ENCODE results near the gene CNPY1. TPM values are rescaled to one million over a fixed set of nuclear protein-coding genes. Genes with fewer than 3 reads are reported as not detected.

CNPY1 gene
- total and polyA plus RNA-seq, 12 donors: not detected

DNA sequence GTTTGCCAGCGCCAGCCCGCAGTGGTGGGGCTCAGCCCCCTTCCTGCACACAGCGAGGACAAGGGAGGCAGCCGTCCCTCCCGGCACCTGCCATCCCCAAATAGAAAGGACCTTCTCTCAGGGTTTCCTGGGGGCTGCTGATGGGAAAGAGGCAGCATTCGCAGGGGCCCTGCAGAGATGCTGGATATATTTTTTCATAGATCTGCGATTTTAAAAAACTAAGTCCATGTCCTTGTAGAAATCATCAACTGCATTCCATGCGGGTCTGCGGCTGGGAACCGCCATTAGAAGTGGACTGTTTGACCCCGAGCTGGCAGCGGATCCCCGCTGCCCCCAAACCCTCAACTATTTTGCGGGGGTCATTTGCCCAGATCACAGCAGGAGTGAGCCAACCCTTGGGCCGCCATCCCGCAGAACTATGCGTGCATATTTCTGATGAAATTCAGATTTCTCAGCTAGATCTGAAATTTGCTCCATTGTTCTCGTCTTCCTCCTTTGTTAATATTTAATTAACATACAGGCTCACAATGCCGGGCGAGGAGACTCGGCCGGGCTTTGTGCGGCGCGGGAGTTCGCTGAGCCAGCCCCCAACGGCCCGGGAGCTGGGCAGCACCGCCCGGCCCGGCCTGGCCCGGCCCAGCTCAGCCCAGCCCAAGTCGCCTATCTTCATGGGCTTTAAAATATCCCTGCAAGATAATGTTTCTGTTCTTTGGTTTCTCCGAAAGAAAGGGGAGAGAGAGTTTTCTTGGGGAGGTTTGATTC, 86.5 kb downstream of the CNPY1 start:
- Histone ChIP-seq H3K36me3 (replicated peaks in 1 of 2) (no peaks in the 10 kb centered on the region), H3K9me3 (replicated peaks in 1 of 3) (no peaks in the 10 kb centered on the region), H3K4me1 (replicated peaks in 1 of 2) (peaks cover 17 to 22% of the 10 kb centered on the region in 2 donors), H3K27ac (no peak overlapping the region), H3K27me3 (peaks cover 94% of the 10 kb centered on the region), H3K4me3 (no peak overlapping the region)
- WGBS, 4 donors: 9 to 15% (median 10%) methylated on average over 22 to 34 of the region's 34 CpGs
- no peak for TF ChIP-seq POLR2A (IDR thresholded peaks at IDR 0.05)
- intact Hi-C loops (cut with DNase I): no loop called here
- DNase-seq: no peak

DNA sequence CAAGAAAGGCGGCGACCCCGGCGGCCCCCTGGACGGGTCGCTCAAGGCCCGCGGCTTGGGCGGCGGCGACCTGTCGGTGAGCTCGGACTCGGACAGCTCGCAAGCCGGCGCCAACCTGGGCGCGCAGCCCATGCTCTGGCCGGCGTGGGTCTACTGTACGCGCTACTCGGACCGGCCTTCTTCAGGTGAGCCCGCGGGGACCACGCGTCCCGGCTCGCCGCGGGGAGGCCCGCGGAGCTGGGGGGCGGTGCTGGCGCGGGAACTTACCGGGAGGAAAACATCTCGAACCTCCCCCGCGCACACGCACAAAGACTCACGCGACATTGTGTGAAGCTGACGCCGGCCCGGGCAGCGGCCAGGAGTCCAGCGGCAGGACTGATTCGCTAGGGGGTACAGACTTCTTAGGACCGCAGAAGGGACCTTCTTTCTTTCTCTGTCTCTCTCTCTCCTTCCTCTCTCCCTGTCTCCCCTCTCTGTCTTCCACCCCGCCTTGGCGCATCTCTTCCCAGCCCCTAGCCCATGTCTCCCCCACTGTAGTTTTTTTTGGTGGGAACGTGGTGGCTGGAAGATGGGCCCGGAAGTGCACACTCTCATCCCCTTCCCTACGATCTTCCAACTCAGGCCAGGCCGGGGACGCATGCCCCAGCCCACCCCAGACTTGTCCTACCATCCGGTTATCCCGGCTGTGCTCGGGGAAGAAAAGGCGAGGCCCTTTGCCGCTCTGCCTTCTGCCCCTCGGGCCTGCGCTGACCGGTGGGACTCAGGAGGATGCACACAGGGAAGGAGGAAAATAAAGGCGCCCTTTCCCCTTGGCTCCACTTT, 87.3 kb downstream of the CNPY1 start:
- Histone ChIP-seq H3K4me1 (replicated peaks in 1 of 2) (peaks cover 21 to 22% of the 10 kb centered on the region in 2 donors), H3K27me3 (peaks cover 94% of the 10 kb centered on the region), H3K9me3 (replicated peaks in 1 of 3) (no peaks in the 10 kb centered on the region), H3K4me3 (peak overlapping the region in 1 of 4 donors; percentile 42), H3K36me3 (replicated peaks in 1 of 2) (no peaks in the 10 kb centered on the region), H3K27ac (no peak overlapping the region)
- intact Hi-C loops (cut with DNase I): no loop called here
- TF ChIP-seq, protein P1, sequence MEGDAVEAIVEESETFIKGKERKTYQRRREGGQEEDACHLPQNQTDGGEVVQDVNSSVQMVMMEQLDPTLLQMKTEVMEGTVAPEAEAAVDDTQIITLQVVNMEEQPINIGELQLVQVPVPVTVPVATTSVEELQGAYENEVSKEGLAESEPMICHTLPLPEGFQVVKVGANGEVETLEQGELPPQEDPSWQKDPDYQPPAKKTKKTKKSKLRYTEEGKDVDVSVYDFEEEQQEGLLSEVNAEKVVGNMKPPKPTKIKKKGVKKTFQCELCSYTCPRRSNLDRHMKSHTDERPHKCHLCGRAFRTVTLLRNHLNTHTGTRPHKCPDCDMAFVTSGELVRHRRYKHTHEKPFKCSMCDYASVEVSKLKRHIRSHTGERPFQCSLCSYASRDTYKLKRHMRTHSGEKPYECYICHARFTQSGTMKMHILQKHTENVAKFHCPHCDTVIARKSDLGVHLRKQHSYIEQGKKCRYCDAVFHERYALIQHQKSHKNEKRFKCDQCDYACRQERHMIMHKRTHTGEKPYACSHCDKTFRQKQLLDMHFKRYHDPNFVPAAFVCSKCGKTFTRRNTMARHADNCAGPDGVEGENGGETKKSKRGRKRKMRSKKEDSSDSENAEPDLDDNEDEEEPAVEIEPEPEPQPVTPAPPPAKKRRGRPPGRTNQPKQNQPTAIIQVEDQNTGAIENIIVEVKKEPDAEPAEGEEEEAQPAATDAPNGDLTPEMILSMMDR (IDR thresholded peaks at IDR 0.05): no peak
- TF ChIP-seq POLR2A (IDR thresholded peaks at IDR 0.05): no peak
- WGBS, 4 donors: 3 to 6% (median 4%) methylated on average over 21 to 68 of the region's 68 CpGs
- no peak for DNase-seq

DNA sequence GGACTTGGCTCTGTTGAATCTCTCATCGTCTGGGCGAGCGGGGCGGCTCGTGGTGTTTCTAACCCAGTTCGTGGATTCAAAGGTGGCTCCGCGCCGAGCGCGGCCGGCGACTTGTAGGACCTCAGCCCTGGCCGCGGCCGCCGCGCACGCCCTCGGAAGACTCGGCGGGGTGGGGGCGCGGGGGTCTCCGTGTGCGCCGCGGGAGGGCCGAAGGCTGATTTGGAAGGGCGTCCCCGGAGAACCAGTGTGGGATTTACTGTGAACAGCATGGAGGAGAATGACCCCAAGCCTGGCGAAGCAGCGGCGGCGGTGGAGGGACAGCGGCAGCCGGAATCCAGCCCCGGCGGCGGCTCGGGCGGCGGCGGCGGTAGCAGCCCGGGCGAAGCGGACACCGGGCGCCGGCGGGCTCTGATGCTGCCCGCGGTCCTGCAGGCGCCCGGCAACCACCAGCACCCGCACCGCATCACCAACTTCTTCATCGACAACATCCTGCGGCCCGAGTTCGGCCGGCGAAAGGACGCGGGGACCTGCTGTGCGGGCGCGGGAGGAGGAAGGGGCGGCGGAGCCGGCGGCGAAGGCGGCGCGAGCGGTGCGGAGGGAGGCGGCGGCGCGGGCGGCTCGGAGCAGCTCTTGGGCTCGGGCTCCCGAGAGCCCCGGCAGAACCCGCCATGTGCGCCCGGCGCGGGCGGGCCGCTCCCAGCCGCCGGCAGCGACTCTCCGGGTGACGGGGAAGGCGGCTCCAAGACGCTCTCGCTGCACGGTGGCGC, 88.1 kb downstream of the CNPY1 start, which contains the start of gene EN2:
EN2 (plus strand) TSS at position 19 of the 767 bp plus-strand sequence; CDS start at position 268, 249 bp downstream.
- DNase-seq: peak in 1 of 7 donors; percentile 55
- H3K4me1 ChIP-seq (replicated peaks in 1 of 2): peaks cover 21 to 22% of the 10 kb centered on the region in 2 donors
- H3K36me3 ChIP-seq (replicated peaks in 1 of 2): no peaks in the 10 kb centered on the region
- intact Hi-C loops (cut with DNase I): no loop called here
- peak within 1 kb of the TSS in 1 of 4 donors; percentile 76 for H3K4me3 ChIP-seq
- no peak for TF ChIP-seq POLR2A (IDR thresholded peaks at IDR 0.05)
- TF ChIP-seq, protein P1 (IDR thresholded peaks at IDR 0.05): no peak
- peaks cover 94% of the 10 kb centered on the region for H3K27me3 ChIP-seq
- WGBS, 4 donors: 1 to 2% (median 1%) methylated on average over 19 to 105 of the region's 105 CpGs; no CpG with 5 or more reads in 1 of the 4 donors
- no peak within 1 kb of the TSS for H3K27ac ChIP-seq
- no peaks in the 10 kb centered on the region for H3K9me3 ChIP-seq (replicated peaks in 1 of 3)

DNA sequence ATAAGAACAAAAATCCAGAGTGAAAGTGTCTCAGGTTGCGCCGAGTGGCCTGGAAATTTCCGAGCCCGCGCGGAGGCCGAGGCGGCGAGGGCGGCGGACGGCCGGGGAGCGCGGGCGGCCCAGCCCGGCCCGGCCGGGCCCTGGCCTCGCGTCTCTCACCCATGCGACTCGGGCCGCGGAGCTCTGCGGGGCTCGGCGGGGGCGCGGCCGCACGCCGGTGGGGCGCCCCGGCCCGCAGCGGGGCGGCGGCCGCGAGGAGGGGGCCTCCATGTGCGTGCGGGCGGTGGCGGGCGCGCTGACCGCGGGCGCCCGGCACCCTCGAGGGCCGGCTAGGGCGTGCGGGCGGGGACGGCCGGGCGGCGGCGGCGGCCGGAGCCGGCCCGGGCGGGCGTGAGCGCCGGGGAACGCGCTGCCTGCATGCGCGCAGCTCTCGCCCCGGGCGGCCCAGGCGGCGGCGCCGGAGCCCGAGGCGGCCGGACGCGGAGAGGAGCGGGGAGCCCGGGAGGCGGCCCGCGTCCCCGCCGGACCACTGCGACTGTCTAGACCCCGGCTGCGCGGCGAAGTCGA, 88.7 kb downstream of the CNPY1 start:
- Histone ChIP-seq H3K9me3 (replicated peaks in 1 of 3) (no peaks in the 10 kb centered on the region), H3K36me3 (replicated peaks in 1 of 2) (no peaks in the 10 kb centered on the region), H3K4me3 (peak overlapping the region in 1 of 4 donors; percentile 76), H3K27ac (no peak overlapping the region), H3K27me3 (peaks cover 94% of the 10 kb centered on the region), H3K4me1 (replicated peaks in 1 of 2) (peaks cover 21 to 22% of the 10 kb centered on the region in 2 donors)
- no peak for DNase-seq
- intact Hi-C loops (cut with DNase I): no loop called here
- 2 to 12% (median 4%) methylated on average over 10 to 97 of the region's 98 CpGs; no CpG with 5 or more reads in 1 of the 4 donors for WGBS, 4 donors
- TF ChIP-seq, protein P1 (IDR thresholded peaks at IDR 0.05): no peak
- TF ChIP-seq POLR2A (IDR thresholded peaks at IDR 0.05): no peak

Measured in adrenal gland (tissue), 12 donors.